ENCODE data around the gene SPAG16.

GRCh38 chr2:213416832-213417231, 132.6 kb downstream of the SPAG16 start:
- no peak for TF ChIP-seq CTCF (IDR thresholded peaks at IDR 0.05)
- TF ChIP-seq USF2 (IDR thresholded peaks at IDR 0.05; ENCODE audit: borderline replicate concordance, low read depth, low read length): no peak
- TF ChIP-seq EZH2phosphoT487 (IDR thresholded peaks at IDR 0.05; ENCODE audit: borderline replicate concordance, low read depth): no peak
- TF ChIP-seq GABPA (IDR thresholded peaks at IDR 0.05; ENCODE audit: low read depth): no peak
- TF ChIP-seq NRF1 (IDR thresholded peaks at IDR 0.05; ENCODE audit: low read depth, low read length): no peak
- no peak for TF ChIP-seq RAD21 (IDR thresholded peaks at IDR 0.05; ENCODE audit: low read length)
- no peak for TF ChIP-seq TCF12 (IDR thresholded peaks at IDR 0.05)
- no peak for TF ChIP-seq NFIC (IDR thresholded peaks at IDR 0.05; ENCODE audit: borderline replicate concordance)
- no peak for TF ChIP-seq EP300 (IDR thresholded peaks at IDR 0.05; ENCODE audit: borderline replicate concordance in 1 of 2, low read depth in 1 of 2, low read length in 1 of 2)
- no peak for TF ChIP-seq YY1 (IDR thresholded peaks at IDR 0.05; ENCODE audit: low read depth)
